ENCODE measurements around the gene SEMA3A. TPM values are rescaled to one million over a fixed set of nuclear protein-coding genes. Genes with fewer than 3 reads are reported as not detected.
"Not testable (repeated sequence)": the region's sequence is repeated elsewhere in the genome, so short reads cannot be mapped to it uniquely, and the experiment has no call there.

The SEMA3A gene
- total RNA-seq: 4.4 and 7.7 TPM in 2 replicates
- polyA plus RNA-seq (2012): 9.4 TPM

GRCh38 chr7:84194484-84195271 lies at the start of gene SEMA3A:
Gene SEMA3A (minus strand): TSS chr7:84194789. CDS start chr7:84194586, 203 bp downstream.
- DNase-seq (ENCODE audit: low read depth): peak; percentile 82

- not testable (repeated sequence) for DNase-seq (ENCODE audit: low read depth)
Observed at GRCh38 chr7:84243037-84243436, 48.4 kb upstream of the SEMA3A start.

- no peak for DNase-seq (ENCODE audit: low read depth)
Observed at GRCh38 chr7:84238596-84238995, 44.0 kb upstream of the SEMA3A start.

- DNase-seq (ENCODE audit: low read depth): no peak
Observed at GRCh38 chr7:84237533-84238173, 43.1 kb upstream of the SEMA3A start.

- no peak for DNase-seq (ENCODE audit: low read depth)
Observed at GRCh38 chr7:84236398-84236797, 41.8 kb upstream of the SEMA3A start.

- DNase-seq (ENCODE audit: low read depth): peak; percentile 23
Observed at GRCh38 chr7:84232646-84233045, 38.1 kb upstream of the SEMA3A start.

GRCh38 chr7:84231157-84231556 lies 36.6 kb upstream of the SEMA3A start:
- no peak for DNase-seq (ENCODE audit: low read depth)

- DNase-seq (ENCODE audit: low read depth): no peak
Observed at GRCh38 chr7:84230491-84230890, 35.9 kb upstream of the SEMA3A start.

- no peak for DNase-seq (ENCODE audit: low read depth)
Observed at GRCh38 chr7:84228526-84228925, 33.9 kb upstream of the SEMA3A start.

GRCh38 chr7:84226759-84227158 lies 32.2 kb upstream of the SEMA3A start:
- no peak for DNase-seq (ENCODE audit: low read depth)

- no peak for DNase-seq (ENCODE audit: low read depth)
Observed at GRCh38 chr7:84224505-84224904, 29.9 kb upstream of the SEMA3A start.

- DNase-seq (ENCODE audit: low read depth): no peak
Observed at GRCh38 chr7:84219310-84219709, 24.7 kb upstream of the SEMA3A start.

- DNase-seq (ENCODE audit: low read depth): no peak
Observed at GRCh38 chr7:84218681-84219080, 24.1 kb upstream of the SEMA3A start.

GRCh38 chr7:84216472-84216871 lies 21.9 kb upstream of the SEMA3A start:
- DNase-seq (ENCODE audit: low read depth): peak; percentile 89

- DNase-seq (ENCODE audit: low read depth): not testable (repeated sequence)
Observed at GRCh38 chr7:84214757-84215156, 20.2 kb upstream of the SEMA3A start.

- no peak for DNase-seq (ENCODE audit: low read depth)
Observed at GRCh38 chr7:84210301-84210700, 15.7 kb upstream of the SEMA3A start.

- no peak for DNase-seq (ENCODE audit: low read depth)
Observed at GRCh38 chr7:84209006-84209405, 14.4 kb upstream of the SEMA3A start.

- no peak for DNase-seq (ENCODE audit: low read depth)
Observed at GRCh38 chr7:84207615-84208014, 13.0 kb upstream of the SEMA3A start.

- DNase-seq (ENCODE audit: low read depth): no peak
Observed at GRCh38 chr7:84207025-84207424, 12.4 kb upstream of the SEMA3A start.

GRCh38 chr7:84204655-84205054 lies 10.1 kb upstream of the SEMA3A start:
- DNase-seq (ENCODE audit: low read depth): peak; percentile 36

GRCh38 chr7:84202855-84203254 lies 8.3 kb upstream of the SEMA3A start:
- DNase-seq (ENCODE audit: low read depth): no peak

GRCh38 chr7:84200859-84201258 lies 6.3 kb upstream of the SEMA3A start:
- no peak for DNase-seq (ENCODE audit: low read depth)

- DNase-seq (ENCODE audit: low read depth): no peak
Observed at GRCh38 chr7:84199216-84199615, 4.6 kb upstream of the SEMA3A start.

All from myocyte (in vitro differentiated cells).